ENCODE results near the gene DENND6A.
"Not testable (repeated sequence)": the region's sequence is repeated elsewhere in the genome, so short reads cannot be mapped to it uniquely, and the experiment has no call there.

Gene DENND6A

GRCh38 chr3:57709559-57709958 is 16.7 kb upstream of the DENND6A start:
- FAIRE-seq (no peak), DNase-seq (ENCODE audit: insufficient read length, low spot score) (no peak)
- TF ChIP-seq CTCF (IDR thresholded peaks at IDR 0.05; ENCODE audit: insufficient read depth, missing control alignments) = no peak

GRCh38 chr3:57709031-57709430 is 16.2 kb upstream of the DENND6A start:
- FAIRE-seq = no peak
- no peak for DNase-seq (ENCODE audit: insufficient read length, low spot score)
- no peak for TF ChIP-seq CTCF (IDR thresholded peaks at IDR 0.05; ENCODE audit: insufficient read depth, missing control alignments)

DNA sequence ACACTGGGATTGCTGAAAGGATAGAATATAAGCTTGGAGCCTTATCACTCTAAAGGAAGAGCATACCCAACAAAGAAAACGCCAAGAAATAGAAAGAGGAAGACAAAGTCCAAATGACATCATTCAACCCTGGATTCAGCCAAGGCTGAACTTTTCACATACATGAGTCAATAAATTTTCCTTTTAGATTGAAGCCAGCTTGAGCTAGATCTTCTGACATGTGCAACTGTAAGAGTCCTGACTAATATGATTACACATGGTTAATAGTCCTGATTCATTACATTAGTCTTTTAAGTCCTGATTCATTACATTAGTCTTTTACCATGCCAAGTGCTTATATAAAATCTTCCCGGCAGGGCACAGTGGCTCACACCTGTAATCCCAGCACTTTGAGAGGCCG is 13.6 kb upstream of the DENND6A start:
- TF ChIP-seq CTCF (IDR thresholded peaks at IDR 0.05; ENCODE audit: insufficient read depth, missing control alignments) = no peak
- DNase-seq (ENCODE audit: insufficient read length, low spot score) (no peak), FAIRE-seq (no peak)

DNA sequence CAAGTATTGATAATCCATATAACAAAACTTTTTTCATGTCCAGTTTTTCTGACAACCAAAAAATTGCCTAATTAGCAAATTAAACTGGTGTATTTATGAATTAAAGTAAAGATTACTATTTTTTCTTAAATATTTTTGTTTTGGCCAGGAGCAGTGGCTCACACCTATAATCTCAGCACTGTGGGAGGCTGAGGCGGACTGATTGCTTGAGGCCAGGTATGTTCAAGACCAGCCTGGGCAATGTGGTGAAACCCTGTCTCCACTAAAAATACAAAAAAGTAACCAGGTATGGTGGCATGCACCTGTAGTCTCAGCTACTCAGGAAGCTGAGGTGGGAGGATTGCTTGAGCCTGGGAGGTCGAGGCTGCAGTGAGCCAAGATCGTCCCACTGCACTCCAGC is 12.5 kb upstream of the DENND6A start:
- FAIRE-seq; DNase-seq (ENCODE audit: insufficient read length, low spot score): not testable (repeated sequence)

GRCh38 chr3:57701781-57702180 is 8.9 kb upstream of the DENND6A start:
- TF ChIP-seq CTCF (IDR thresholded peaks at IDR 0.05; ENCODE audit: insufficient read depth, missing control alignments) = no peak
- FAIRE-seq = no peak
- no peak for DNase-seq (ENCODE audit: insufficient read length, low spot score)

GRCh38 chr3:57700737-57701136 is 7.9 kb upstream of the DENND6A start:
- no peak for TF ChIP-seq CTCF (IDR thresholded peaks at IDR 0.05; ENCODE audit: insufficient read depth, missing control alignments)
- DNase-seq (ENCODE audit: insufficient read length, low spot score) = no peak
- no peak for FAIRE-seq

GRCh38 chr3:57699591-57699990 is 6.7 kb upstream of the DENND6A start:
- no peak for TF ChIP-seq CTCF (IDR thresholded peaks at IDR 0.05; ENCODE audit: insufficient read depth, missing control alignments)
- no peak for FAIRE-seq
- no peak for DNase-seq (ENCODE audit: insufficient read length, low spot score)

DNA sequence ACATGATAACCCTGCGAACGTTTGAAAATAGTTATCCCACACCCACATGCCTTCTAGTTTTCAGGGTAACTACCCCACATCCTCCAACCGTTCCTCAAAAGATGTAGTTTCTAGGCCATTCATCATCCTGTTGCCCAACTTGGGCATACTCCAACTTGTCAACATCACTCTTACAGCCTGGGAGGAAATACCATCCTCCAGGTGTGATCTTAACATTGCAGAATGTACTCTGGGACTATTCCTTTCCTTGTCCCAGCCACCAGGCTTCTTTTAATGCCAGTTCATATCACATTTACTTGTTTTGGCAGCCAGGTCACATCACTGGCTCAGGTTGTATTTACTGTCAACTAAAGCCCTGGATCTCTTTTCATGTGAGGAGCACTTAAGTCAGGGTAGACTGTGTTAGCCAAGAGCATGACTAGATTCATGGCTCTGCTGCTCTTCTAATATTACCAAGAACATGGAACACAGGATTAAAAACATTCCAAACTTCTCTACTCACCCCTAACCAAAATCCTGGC is 4.0 kb upstream of the DENND6A start:
- DNase-seq (ENCODE audit: insufficient read length, low spot score) (no peak), FAIRE-seq (no peak)
- TF ChIP-seq CTCF (IDR thresholded peaks at IDR 0.05; ENCODE audit: insufficient read depth, missing control alignments) = no peak
